HepG2 (cell line): ENCODE results near the gene SERPINF2. TPM values are rescaled to one million over a fixed set of nuclear protein-coding genes. Genes with fewer than 3 reads are reported as not detected.

ENCODE experiments used
- AGO2 ChIP-seq: fragments of 200-400 bp; formaldehyde crosslinking; optimal IDR thresholded peaks from 2 replicates; pipeline ENCODE3; 2017; ENCODE audit warnings: mild to moderate bottlenecking, low read depth, low read length, moderate library complexity
- ARNT2 ChIP-seq: sonication (generic); formaldehyde crosslinking; IDR thresholded peaks from 2 replicates; pipeline ENCODE4 v1.8.0; 2022; ENCODE audit warnings: mild to moderate bottlenecking, low read depth, missing genetic modification reagents, moderate library complexity
- ASH2L ChIP-seq: fragments of 300-600, 200-600 bp; sonication (generic); IDR thresholded peaks from 2 replicates; pipeline ENCODE4 v1.7.0; 2017; ENCODE audit warnings: low read depth, mild to moderate bottlenecking, moderate library complexity, mixed read lengths, low read length; ENCODE audit not compliant: insufficient read length
- CCDC6 ChIP-seq: sonication (generic); formaldehyde crosslinking; IDR thresholded peaks from 2 replicates; pipeline ENCODE4 v1.8.1; 2022; ENCODE audit warnings: mild to moderate bottlenecking, missing genetic modification reagents, moderate library complexity
- E2F2 ChIP-seq: sonication (generic); formaldehyde crosslinking; IDR thresholded peaks from 2 replicates; pipeline ENCODE4 v1.4.0; 2020; ENCODE audit warnings: missing genetic modification reagents, borderline replicate concordance
- FLYWCH1 ChIP-seq: sonication (generic); formaldehyde crosslinking; IDR thresholded peaks from 2 replicates; pipeline ENCODE4 v1.8.1; 2023; ENCODE audit warnings: mild to moderate bottlenecking, missing genetic modification reagents
- FOXK1 ChIP-seq: sonication (generic); formaldehyde crosslinking; IDR thresholded peaks from 2 replicates; pipeline ENCODE4 v1.4.0; 2020; ENCODE audit warnings: low read depth, missing genetic modification reagents, borderline replicate concordance
- HMGXB4 ChIP-seq, 2 experiments: sonication (generic) in 1 of 2; formaldehyde crosslinking in 1 of 2; IDR thresholded peaks; 2 replicates each; pipeline versions ENCODE4 v1.4.0 to v1.6.1; 2018 to 2020; ENCODE audit warnings: missing genetic modification reagents in 2 of 2, borderline replicate concordance in 1 of 2, low read depth in 1 of 2, mild to moderate bottlenecking in 1 of 2, missing biosample characterization in 1 of 2
- RBFOX2 ChIP-seq: fragments of 200-400 bp; formaldehyde crosslinking; IDR thresholded peaks from 2 replicates; pipeline ENCODE4 v1.6.1; 2017; ENCODE audit warnings: low read depth, mild to moderate bottlenecking, low read length
- SYNCRIP ChIP-seq: fragments of 200-400 bp; formaldehyde crosslinking; IDR thresholded peaks from 2 replicates; pipeline ENCODE4 v1.6.1; 2018; ENCODE audit warnings: mild to moderate bottlenecking, low read depth, low read length; ENCODE audit not compliant: insufficient read depth
- ZBTB8A ChIP-seq: sonication (generic); formaldehyde crosslinking; IDR thresholded peaks from 2 replicates; pipeline ENCODE4 v1.4.0; 2020; ENCODE audit warnings: mild to moderate bottlenecking, low read depth, missing genetic modification reagents, borderline replicate concordance
- ZEB1 ChIP-seq: IDR thresholded peaks from 2 replicates; pipeline ENCODE4 v1.6.1; 2012; ENCODE audit warnings: mild to moderate bottlenecking, low read depth, inconsistent platforms; ENCODE audit not compliant: insufficient replicate concordance
- ZFP36L1 ChIP-seq: sonication (generic); formaldehyde crosslinking; IDR thresholded peaks from 2 replicates; pipeline ENCODE4 v1.8.0; 2022; ENCODE audit warnings: mild to moderate bottlenecking, missing genetic modification reagents, moderate library complexity
- ZFP41 ChIP-seq: sonication (generic); formaldehyde crosslinking; IDR thresholded peaks from 2 replicates; pipeline ENCODE4 v1.4.0; 2020; ENCODE audit warnings: mild to moderate bottlenecking, missing genetic modification reagents, borderline replicate concordance
- ZFP62 ChIP-seq: sonication (generic); formaldehyde crosslinking; IDR thresholded peaks from 2 replicates; pipeline ENCODE4 v1.4.0; 2020; ENCODE audit warnings: missing genetic modification reagents
- ZNF230 ChIP-seq: sonication (generic); formaldehyde crosslinking; IDR thresholded peaks from 2 replicates; pipeline ENCODE4 v1.4.0; 2020; ENCODE audit warnings: mild to moderate bottlenecking, missing genetic modification reagents
- ZNF282 ChIP-seq: fragments of 450-650 bp; IDR thresholded peaks from 2 replicates; pipeline ENCODE4 v1.6.1; 2018; ENCODE audit not compliant: partially characterized antibody
- ZNF609 ChIP-seq: sonication (generic); formaldehyde crosslinking; IDR thresholded peaks from 2 replicates; pipeline ENCODE4 v1.4.0; 2020; ENCODE audit warnings: mild to moderate bottlenecking, missing genetic modification reagents, borderline replicate concordance
- polyA plus RNA-seq, 8 experiments: library from polyadenylated mRNA; depleted of rRNA in 3 of 8; stranded (reverse) in 7 of 8; unstranded in 1 of 8; fragments of >200 nt; fragmentation: Illumina TruSeq in 4 of 8; extraction: Trizol in 4 of 8; gene quantifications; 2 replicates each; pipeline versions ENCODE4 v1.2.1 to v1.2.3, GENCODE V29; 2011 to 2016; ENCODE audit warnings: low read depth in 4 of 8, missing spikeins in 1 of 8, mixed read lengths in 1 of 8; ENCODE audit not compliant: insufficient read depth in 1 of 8
- total RNA-seq, 5 experiments: library from RNA; depleted of rRNA; stranded (reverse); fragments of >200 nt; fragmentation: Illumina TruSeq; extraction: Trizol; gene quantifications; 2 replicates each; pipeline ENCODE4 v1.2.3, GENCODE V29; 2016; ENCODE audit warnings: low read depth in 1 of 5

The SERPINF2 gene
- total and polyA plus RNA-seq, 2 of the 13 experiments (the other 11 are each of a cell fraction or from before 2014, with no cell fraction given): 309 to 548 TPM

GRCh38 chr17:1755252-1755826, 12.7 kb downstream of the SERPINF2 start (continued):
- TF ChIP-seq E2F2: no peak
- 0 out of 2 replicates have a peak, but pooled peaks have one; percentile 1 for TF ChIP-seq ZNF609
- no peak for TF ChIP-seq FLYWCH1 (CRISPR knock-in tag)
- no peak for TF ChIP-seq FOXK1 (CRISPR knock-in tag)
- peak; percentile 74 for TF ChIP-seq RBFOX2
- no peak for TF ChIP-seq ZEB1
- TF ChIP-seq ZFP62 (CRISPR knock-in tag): no peak
- peak; percentile 99 for TF ChIP-seq AGO2
- TF ChIP-seq ZFP36L1 (CRISPR knock-in tag): no peak
- 0 out of 4 replicates have a peak, but pooled peaks of 1 of the 2 experiments have one; percentile 29 for TF ChIP-seq HMGXB4 (CRISPR knock-in tag; IDR thresholded peaks at IDR 0.05; ENCODE audit: borderline replicate concordance in 1 of 2, low read depth in 1 of 2)
- 0 out of 2 replicates have a peak, but pooled peaks have one; percentile 32 for TF ChIP-seq ZNF230 (CRISPR knock-in tag)
- no peak for TF ChIP-seq ARNT2
- TF ChIP-seq SYNCRIP: no peak
- no peak for TF ChIP-seq ZFP41
- TF ChIP-seq CCDC6 (CRISPR knock-in tag): no peak
- TF ChIP-seq ZBTB8A (CRISPR knock-in tag): no peak
- TF ChIP-seq ZNF282: no peak
- no peak for TF ChIP-seq ASH2L
